SK-N-SH treated with all-trans-retinoic acid at 6 μM for 48 hours (cell line): ENCODE results near the gene PPP1CC.

ENCODE experiments used
- ESRRG ChIP-seq: fragments of 250-450 bp; sonication (Bioruptor Pico); IDR thresholded peaks from 2 replicates; pipeline ENCODE4 v1.6.1; 2021; ENCODE audit warnings: mild to moderate bottlenecking
- ISL1 ChIP-seq: fragments of 250-450 bp; sonication (Bioruptor Pico); IDR thresholded peaks from 2 replicates; pipeline ENCODE4 v2.1.2; 2022; ENCODE audit warnings: mild to moderate bottlenecking, moderate library complexity
- SNAI2 ChIP-seq: fragments of 250-450 bp; sonication (Bioruptor Pico); IDR thresholded peaks from 2 replicates; pipeline ENCODE4 v1.5.0; 2020; ENCODE audit warnings: mild to moderate bottlenecking, moderate library complexity
- TF ChIP-seq, protein P1 (sequence below): fragments of 250-450 bp; sonication (Bioruptor Pico); IDR thresholded peaks from 2 replicates; pipeline ENCODE4 v1.8.0; 2020; ENCODE audit warnings: mild to moderate bottlenecking, moderate library complexity, borderline replicate concordance

DNA sequence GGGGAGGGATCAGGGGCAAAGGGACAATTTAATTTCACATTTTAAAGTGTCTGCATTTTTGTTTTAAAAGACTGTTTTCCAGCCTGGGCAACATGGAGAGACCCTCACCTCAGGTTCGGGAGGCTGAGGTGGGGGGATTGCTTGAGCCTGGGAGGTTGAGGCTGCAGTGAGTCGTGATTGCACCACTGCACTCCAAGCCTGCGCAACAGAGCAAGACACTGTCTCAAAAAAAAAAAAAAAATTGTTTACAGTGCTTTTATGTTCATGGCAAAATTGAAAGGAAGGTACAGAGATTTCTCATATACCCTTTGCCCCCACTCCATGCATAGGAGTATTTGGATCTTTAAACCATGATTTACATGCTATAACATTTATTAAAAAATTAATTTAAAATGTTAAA, 37.4 kb downstream of the PPP1CC start:
- TF ChIP-seq ESRRG = no peak
- TF ChIP-seq ISL1 (CRISPR knock-in tag) = no peak
- no peak for TF ChIP-seq SNAI2 (CRISPR knock-in tag)
- TF ChIP-seq, protein P1, sequence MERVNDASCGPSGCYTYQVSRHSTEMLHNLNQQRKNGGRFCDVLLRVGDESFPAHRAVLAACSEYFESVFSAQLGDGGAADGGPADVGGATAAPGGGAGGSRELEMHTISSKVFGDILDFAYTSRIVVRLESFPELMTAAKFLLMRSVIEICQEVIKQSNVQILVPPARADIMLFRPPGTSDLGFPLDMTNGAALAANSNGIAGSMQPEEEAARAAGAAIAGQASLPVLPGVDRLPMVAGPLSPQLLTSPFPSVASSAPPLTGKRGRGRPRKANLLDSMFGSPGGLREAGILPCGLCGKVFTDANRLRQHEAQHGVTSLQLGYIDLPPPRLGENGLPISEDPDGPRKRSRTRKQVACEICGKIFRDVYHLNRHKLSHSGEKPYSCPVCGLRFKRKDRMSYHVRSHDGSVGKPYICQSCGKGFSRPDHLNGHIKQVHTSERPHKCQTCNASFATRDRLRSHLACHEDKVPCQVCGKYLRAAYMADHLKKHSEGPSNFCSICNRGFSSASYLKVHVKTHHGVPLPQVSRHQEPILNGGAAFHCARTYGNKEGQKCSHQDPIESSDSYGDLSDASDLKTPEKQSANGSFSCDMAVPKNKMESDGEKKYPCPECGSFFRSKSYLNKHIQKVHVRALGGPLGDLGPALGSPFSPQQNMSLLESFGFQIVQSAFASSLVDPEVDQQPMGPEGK (CRISPR knock-in tag) = no peak
